Measurements from ENCODE around the gene FGGY.

DNA sequence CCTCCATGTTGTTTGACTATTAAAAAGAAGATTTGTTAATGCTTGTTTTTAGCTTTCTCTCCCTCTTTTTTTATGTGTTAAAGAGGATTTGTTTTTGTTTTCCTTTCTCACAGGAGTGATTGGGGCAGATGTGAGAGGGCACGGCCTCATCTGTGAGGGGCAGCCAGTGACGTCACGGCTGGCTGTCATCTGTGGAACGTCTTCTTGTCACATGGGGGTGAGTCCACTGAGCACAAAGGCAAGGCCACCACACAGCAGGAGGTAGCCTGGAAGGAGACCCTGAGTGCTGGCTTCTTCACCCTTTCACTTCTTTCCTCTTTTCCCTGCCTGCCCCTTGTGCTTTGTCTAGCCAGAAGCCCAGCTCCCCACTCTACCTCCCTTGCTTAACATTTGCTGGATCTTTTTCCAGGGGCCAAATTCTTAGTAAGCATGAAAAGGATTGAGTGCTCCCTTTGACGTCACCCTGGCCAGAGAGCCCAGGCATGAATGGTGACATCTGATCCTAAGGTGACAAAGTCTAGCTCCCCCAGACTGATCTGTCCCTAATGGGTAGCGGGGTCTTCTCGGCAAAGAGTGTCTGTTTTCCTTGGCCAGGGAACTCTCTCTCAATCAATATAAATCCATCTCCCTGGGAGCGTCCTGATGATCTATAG is 257.2 kb downstream of the FGGY start:
- TF ChIP-seq, protein P1, sequence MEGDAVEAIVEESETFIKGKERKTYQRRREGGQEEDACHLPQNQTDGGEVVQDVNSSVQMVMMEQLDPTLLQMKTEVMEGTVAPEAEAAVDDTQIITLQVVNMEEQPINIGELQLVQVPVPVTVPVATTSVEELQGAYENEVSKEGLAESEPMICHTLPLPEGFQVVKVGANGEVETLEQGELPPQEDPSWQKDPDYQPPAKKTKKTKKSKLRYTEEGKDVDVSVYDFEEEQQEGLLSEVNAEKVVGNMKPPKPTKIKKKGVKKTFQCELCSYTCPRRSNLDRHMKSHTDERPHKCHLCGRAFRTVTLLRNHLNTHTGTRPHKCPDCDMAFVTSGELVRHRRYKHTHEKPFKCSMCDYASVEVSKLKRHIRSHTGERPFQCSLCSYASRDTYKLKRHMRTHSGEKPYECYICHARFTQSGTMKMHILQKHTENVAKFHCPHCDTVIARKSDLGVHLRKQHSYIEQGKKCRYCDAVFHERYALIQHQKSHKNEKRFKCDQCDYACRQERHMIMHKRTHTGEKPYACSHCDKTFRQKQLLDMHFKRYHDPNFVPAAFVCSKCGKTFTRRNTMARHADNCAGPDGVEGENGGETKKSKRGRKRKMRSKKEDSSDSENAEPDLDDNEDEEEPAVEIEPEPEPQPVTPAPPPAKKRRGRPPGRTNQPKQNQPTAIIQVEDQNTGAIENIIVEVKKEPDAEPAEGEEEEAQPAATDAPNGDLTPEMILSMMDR (IDR thresholded peaks at IDR 0.05) = no peak
- TF ChIP-seq POLR2A (IDR thresholded peaks at IDR 0.05; ENCODE audit: low read depth) = no peak

Measured in esophagus muscularis mucosa (tissue), 3 donors.